ENCODE data around the gene IRF5. TPM values are rescaled to one million over a fixed set of nuclear protein-coding genes. Genes with fewer than 3 reads are reported as not detected.

The IRF5 gene
- polyA plus RNA-seq, 3 donors = 130 to 170 (median 155) TPM

- no CpG with 5 or more reads among the region's 3 CpGs for WGBS (ENCODE audit: insufficient coverage)
- H3K4me1 ChIP-seq (ENCODE audit: control insufficient read depth in 1 of 2, insufficient read depth in 2 of 2, low read length in 2 of 2) = peaks cover 5 to 8% of the 10 kb centered on the region in 2 donors
- H3K27ac ChIP-seq (ENCODE audit: low read depth in 1 of 2, low read length in 2 of 2) = no peak overlapping the region
- no peak overlapping the region for H2AFZ ChIP-seq (ENCODE audit: insufficient read depth, low read depth, low read length, poor library complexity, severe bottlenecking)
- no peak overlapping the region for H3K27ac Mint-ChIP-seq
- H3K36me3 Mint-ChIP-seq = peaks cover 0 to 3% of the 10 kb centered on the region in 2 donors
- intact Hi-C loops (cut with micrococcal nuclease) = no loop called here
- no peaks in the 10 kb centered on the region for H3K79me2 ChIP-seq (ENCODE audit: insufficient read depth, low read length)
- H3K4me3 ChIP-seq (replicated peaks in 1 of 3; ENCODE audit: low read depth in 2 of 3, low read length in 3 of 3) = no peak overlapping the region
- H3K27me3 ChIP-seq (ENCODE audit: control insufficient read depth in 2 of 2, insufficient read depth in 2 of 2, low read length in 2 of 2) = peaks cover 8 to 19% of the 10 kb centered on the region in 2 donors
- H3K4me2 ChIP-seq (replicated peaks; ENCODE audit: extremely low read depth, low read length, poor library complexity, severe bottlenecking) = no peak overlapping the region
- DNase-seq = no peak
- H3K9ac ChIP-seq (ENCODE audit: insufficient read depth, low read length, poor library complexity, severe bottlenecking) = no peak overlapping the region
- H3K36me3 ChIP-seq (replicated peaks in 1 of 2; ENCODE audit: control insufficient read depth in 1 of 2, insufficient read depth in 2 of 2, low read length in 2 of 2) = no peaks in the 10 kb centered on the region
- no peaks in the 10 kb centered on the region for H3K4me1 Mint-ChIP-seq
- peaks cover 0 to 12% (median 5%) of the 10 kb centered on the region in 7 donors for H3K9me3 Mint-ChIP-seq
- H4K20me1 ChIP-seq (ENCODE audit: insufficient read depth, low read length) = no peaks in the 10 kb centered on the region
- peaks cover 14 to 29% (median 20%) of the 10 kb centered on the region in 3 donors for H3K27me3 Mint-ChIP-seq (ENCODE audit: low read depth in 3 of 3)
- H3K9me3 ChIP-seq (replicated peaks in 1 of 2; ENCODE audit: control insufficient read depth in 1 of 2, insufficient read depth in 1 of 2, low read length in 2 of 2) = no peaks in the 10 kb centered on the region
- no peak overlapping the region for H3K4me3 Mint-ChIP-seq
- no peak for TF ChIP-seq CTCF (IDR thresholded peaks at IDR 0.05)
These were observed 42.4 kb upstream of the IRF5 start for GRCh38 chr7:128895320-128895719.

- Histone ChIP-seq H3K4me1 (ENCODE audit: control insufficient read depth in 1 of 2, insufficient read depth in 2 of 2, low read length in 2 of 2) (peaks cover 0 to 2% of the 10 kb centered on the region in 2 donors), H2AFZ (ENCODE audit: insufficient read depth, low read depth, low read length, poor library complexity, severe bottlenecking) (no peak overlapping the region), H3K27ac (ENCODE audit: low read depth in 1 of 2, low read length in 2 of 2) (no peak overlapping the region), H3K4me3 (replicated peaks in 1 of 3; ENCODE audit: low read depth in 2 of 3, low read length in 3 of 3) (no peak overlapping the region), H3K9me3 (replicated peaks in 1 of 2; ENCODE audit: control insufficient read depth in 1 of 2, insufficient read depth in 1 of 2, low read length in 2 of 2) (no peaks in the 10 kb centered on the region), H4K20me1 (ENCODE audit: insufficient read depth, low read length) (no peaks in the 10 kb centered on the region), H3K27me3 (ENCODE audit: control insufficient read depth in 2 of 2, insufficient read depth in 2 of 2, low read length in 2 of 2) (no peaks in the 10 kb centered on the region), H3K79me2 (ENCODE audit: insufficient read depth, low read length) (no peaks in the 10 kb centered on the region), H3K4me2 (replicated peaks; ENCODE audit: extremely low read depth, low read length, poor library complexity, severe bottlenecking) (no peak overlapping the region), H3K36me3 (replicated peaks in 1 of 2; ENCODE audit: control insufficient read depth in 1 of 2, insufficient read depth in 2 of 2, low read length in 2 of 2) (no peaks in the 10 kb centered on the region), H3K9ac (ENCODE audit: insufficient read depth, low read length, poor library complexity, severe bottlenecking) (no peak overlapping the region)
- H3K4me3 Mint-ChIP-seq = no peak overlapping the region
- no peak for TF ChIP-seq CTCF (IDR thresholded peaks at IDR 0.05)
- no peak for DNase-seq
- H3K27ac Mint-ChIP-seq = no peak overlapping the region
- peaks cover 0 to 4% (median 2%) of the 10 kb centered on the region in 3 donors for H3K27me3 Mint-ChIP-seq (ENCODE audit: low read depth in 3 of 3)
- peaks cover 0 to 12% (median 5%) of the 10 kb centered on the region in 7 donors for H3K9me3 Mint-ChIP-seq
- intact Hi-C loops (cut with micrococcal nuclease) = no loop called here
- peaks cover 1% of the 10 kb centered on the region for H3K4me1 Mint-ChIP-seq
- peaks cover 0 to 1% of the 10 kb centered on the region in 2 donors for H3K36me3 Mint-ChIP-seq
These were observed 38.3 kb upstream of the IRF5 start for GRCh38 chr7:128899392-128899791.
